HG02884 (cell line): ENCODE results near the gene NFATC1.

Experiments used
- ATAC-seq: cut with Tn5 transposase; IDR thresholded peaks from one replicate; pipeline ENCODE4 v1.9.1; 2021; ENCODE audit warnings: mild to moderate bottlenecking, moderate library complexity; ENCODE audit not compliant: unreplicated experiment

Gene NFATC1

GRCh38 chr18:79516441-79516931, 120.8 kb downstream of the NFATC1 start:
- ATAC-seq = no peak

GRCh38 chr18:79517341-79517740, 121.6 kb downstream of the NFATC1 start:
- no peak for ATAC-seq

GRCh38 chr18:79518028-79518682, 122.4 kb downstream of the NFATC1 start:
- no peak for ATAC-seq

- ATAC-seq = no peak
These were observed 123.0 kb downstream of the NFATC1 start for GRCh38 chr18:79518683-79519128.

- no peak for ATAC-seq
These were observed 124.2 kb downstream of the NFATC1 start for GRCh38 chr18:79519751-79520477.

- no peak for ATAC-seq
These were observed 125.0 kb downstream of the NFATC1 start for GRCh38 chr18:79520478-79521390.

- no peak for ATAC-seq
These were observed 125.9 kb downstream of the NFATC1 start for GRCh38 chr18:79521416-79522205.

- no peak for ATAC-seq
These were observed 126.9 kb downstream of the NFATC1 start for GRCh38 chr18:79522451-79523205.

- ATAC-seq = peak; percentile 53
These were observed 127.5 kb downstream of the NFATC1 start for GRCh38 chr18:79523206-79523735.

GRCh38 chr18:79523736-79524180, 128.0 kb downstream of the NFATC1 start:
- ATAC-seq = peak; percentile 67

GRCh38 chr18:79524181-79525078, 128.7 kb downstream of the NFATC1 start:
- peak; percentile 22 for ATAC-seq

- ATAC-seq = no peak
These were observed 130.1 kb downstream of the NFATC1 start for GRCh38 chr18:79525556-79526467.

GRCh38 chr18:79526468-79527460, 131.0 kb downstream of the NFATC1 start:
- no peak for ATAC-seq

- ATAC-seq = no peak
These were observed 132.1 kb downstream of the NFATC1 start for GRCh38 chr18:79527656-79528315.

- no peak for ATAC-seq
These were observed 132.6 kb downstream of the NFATC1 start for GRCh38 chr18:79528316-79528695.

GRCh38 chr18:79528846-79529245, 133.1 kb downstream of the NFATC1 start:
- ATAC-seq = no peak
